HS-5 (cell line): Measurements from ENCODE around the gene PLEKHJ1.

Source experiments
- DNase-seq: peaks from one replicate; pipeline ENCODE4 v3.0.0-alpha.2; 2012; ENCODE audit warnings: low read depth

The PLEKHJ1 gene

DNA sequence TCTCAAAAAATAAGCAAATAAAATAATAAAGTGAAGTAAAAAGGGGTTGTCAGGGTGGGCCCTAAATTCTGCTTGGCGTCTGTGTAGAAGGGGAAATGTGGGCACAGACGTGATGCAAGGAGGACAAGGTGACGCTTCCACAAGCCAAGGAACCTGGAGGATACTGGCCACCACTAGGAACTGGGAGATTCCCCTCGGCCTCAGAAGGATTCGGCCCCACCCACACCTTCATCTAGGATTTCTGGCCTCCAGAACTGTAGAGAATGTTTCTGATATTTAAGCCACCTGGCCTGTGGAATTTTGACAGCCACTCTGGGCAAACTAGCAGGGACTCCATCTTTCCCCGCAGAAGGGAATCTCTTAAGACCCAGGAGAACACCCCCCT is 1.1 kb downstream of the PLEKHJ1 start:
- no peak for DNase-seq

DNA sequence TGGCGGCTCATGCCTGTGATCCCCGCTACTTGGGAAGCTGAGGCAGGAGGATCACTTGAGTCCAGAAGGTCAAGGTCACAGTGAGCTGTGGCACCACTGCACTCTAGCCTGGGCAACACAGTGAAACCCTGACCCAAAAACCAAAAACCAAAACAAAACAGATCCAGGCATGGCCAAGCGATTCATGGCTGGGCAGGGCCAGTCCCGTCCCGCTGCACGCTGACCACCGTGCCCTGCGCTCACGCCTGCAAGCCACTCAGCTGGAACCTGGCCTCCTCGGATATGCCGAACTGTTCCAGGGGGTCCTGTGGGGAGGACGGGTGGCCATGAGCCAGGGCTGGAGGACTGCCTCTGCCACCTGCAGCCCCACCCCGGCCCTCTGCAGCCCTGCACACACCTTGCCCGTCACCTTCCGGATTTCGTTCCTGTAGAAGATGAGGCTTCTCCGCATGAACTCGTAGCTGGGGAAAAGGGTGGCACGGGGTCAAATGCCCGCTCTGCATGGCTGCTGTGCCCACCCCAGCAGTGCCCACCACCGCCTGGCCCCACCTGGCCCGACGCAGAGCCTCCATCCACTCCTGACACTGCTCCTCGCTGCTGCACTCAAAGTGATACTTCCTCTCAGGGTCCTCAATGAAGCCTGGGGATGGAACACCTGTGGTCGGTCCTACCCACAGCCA is 2.4 kb downstream of the PLEKHJ1 start:
- no peak for DNase-seq

DNA sequence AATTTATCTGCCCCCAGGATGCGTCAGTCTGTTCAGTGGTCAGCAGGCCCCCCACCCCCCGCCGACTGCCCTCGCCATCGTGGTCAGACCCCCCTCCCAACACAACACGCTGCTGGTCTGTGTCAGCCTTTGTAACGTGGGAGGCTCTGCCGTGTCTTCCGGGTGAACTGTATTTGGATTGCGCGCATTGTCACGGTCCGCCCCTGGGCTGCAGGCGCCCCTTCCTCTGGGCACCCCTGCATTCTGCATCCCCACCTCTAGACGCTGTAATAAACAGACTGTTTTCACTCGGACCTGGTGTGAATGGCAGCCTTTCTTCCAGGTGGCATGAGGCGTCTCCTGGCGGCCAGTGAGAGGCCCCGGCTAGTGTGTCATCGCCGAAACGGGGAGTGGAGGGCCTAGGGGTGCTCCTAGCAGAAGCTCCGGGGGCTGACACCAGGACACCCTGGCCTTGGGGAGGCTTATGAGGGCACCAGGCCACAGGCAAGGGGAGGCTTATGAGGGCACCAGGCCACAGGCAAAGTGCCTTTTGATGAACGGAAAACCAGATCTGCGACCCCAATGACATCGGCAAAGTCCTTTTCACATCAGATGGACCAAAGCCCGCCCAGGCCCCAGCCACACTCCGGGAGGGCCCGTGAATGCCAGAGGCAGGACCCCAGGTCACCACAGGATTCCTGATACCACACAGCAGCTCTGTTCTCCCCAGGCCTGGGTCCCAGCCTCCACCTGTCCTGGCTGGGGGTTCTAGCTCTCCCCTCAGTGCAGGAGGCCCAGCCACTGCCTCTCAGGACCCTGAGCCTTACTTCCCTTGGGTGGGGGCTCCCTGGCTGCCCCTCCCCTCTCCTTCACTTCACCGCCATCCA is 3.6 kb downstream of the PLEKHJ1 start:
- no peak for DNase-seq

DNA sequence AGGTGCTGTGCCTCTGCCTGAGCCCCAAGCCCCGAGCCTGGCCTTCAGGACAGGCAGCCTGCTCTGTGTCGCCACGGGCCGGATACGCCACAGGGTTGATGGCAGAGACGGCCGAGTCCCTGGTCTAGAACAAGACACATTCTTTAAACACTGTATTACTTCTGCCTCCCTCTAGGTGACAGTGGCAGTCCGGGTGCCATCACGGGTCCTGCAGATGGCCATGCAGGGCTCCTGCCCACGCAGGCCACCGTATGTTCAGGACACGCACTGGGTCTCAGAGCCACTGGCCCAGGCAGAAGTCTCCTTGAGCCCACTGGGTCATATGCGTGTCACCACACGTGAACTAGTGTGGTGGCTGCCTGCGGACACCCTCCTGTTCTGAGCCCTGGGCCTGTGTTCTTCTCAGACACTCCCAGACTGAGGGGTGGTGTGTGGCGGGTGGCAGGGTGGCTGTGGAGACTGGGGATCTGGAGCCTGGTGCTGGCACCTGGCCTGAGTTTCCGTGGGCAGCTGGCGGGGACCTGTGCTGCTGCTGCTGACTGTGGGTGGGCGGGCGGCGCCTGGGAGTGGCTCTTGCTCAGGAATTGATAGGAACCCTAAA is 4.4 kb downstream of the PLEKHJ1 start:
- no peak for DNase-seq

DNA sequence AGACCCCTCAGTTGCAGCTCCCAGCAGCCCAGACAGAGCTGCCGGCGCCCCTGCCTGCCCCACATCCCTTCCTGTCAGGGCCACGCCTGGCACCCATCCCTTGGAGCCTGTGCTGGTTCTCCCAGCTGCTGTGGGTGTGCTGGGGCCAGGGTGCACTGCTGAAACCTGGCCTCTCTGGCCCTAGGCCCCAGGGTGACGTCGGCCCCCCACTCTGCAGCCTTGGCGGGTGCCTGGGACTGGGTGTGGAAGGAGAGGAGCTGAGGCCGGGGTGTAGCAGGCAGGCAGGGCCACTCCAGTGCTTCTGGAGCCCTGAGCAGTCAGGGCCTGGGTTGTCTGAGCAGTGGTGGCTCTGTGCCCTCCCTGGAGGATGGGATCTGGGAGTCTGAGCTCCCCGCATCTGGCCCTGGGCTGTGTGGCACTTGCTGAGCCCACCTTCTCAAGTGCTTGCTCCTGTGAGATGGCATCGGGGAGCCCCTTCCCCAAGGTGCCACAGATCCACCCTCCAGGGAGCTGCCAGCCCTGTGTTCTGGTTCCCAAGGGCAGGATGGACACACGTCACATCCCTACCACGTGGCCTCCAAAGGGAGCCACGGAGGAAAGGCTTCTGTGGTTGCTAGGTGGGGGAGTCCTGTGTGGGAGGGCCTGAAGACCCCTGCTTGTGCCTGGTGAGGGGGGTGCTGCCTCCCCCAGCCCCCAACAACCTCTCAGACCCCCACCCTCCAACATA is 5.2 kb downstream of the PLEKHJ1 start:
- no peak for DNase-seq

DNA sequence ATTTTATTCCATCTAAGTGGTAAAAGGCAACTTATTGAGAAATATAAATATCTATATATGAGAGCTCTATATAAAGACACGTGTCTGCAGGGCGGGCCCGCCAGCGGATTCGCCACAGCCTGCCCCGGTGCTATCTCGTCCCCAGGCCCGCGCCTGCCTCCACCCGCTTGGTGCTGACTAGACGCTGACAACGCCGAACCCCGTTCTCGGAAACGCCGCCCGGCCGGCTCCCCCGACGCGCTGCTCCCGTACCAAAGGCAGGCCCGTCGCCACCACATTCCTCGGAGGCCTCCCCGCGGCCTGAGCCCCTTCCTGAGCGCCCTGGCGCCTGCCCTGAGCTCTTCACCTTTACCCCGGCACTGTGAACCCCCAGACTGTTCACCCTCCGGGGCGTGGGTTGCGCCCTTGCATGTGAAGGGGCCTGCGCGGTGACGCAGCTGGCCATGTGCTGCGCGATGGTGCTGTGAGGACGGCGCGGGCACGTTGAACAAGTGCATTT is 6.0 kb downstream of the PLEKHJ1 start:
- no peak for DNase-seq

DNA sequence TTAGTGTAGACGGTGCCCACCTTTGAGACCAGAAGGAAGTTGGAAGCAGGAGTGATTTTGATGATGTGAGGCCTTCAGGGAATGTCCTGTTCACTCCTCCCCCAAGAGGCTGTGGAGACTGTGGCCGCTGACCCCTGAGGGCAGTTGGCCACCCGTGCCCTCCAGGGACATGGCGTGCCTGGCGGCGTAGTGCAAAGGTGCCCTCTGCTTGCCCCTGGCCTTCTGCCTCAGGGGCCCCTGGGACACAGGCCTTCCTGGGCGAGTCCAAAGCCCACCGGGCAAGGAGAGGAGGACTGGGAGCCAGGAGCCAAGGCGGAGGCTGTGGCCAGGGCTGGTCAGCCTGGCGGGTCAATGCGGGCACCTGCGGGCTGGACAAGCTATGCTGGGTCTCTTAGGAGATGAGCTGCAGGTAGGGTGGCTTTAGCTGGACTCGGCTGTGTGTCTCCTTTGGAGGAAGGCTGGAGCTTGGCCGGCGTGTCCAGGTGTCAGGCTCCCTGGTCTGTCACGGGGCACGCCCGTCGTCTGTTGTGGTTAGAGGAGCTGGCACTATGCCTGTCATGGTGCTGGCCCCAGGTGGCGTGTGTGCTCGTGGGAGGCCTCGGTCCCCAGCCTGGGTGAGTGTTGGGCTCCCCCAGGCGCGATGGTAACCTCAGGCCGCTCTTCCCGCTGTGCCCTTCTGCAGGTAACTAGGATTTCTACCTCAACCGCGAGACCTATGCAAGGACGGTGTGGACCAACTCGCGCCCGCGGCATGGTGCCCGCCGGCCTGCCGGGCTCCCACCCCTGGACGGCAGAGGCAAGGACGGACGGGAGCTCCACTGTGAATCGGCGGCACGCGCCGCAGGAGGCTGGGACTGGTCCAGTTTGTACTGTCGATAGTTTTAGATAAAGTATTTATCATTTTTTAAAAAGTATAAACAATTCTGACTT is 6.8 kb downstream of the PLEKHJ1 start:
- no peak for DNase-seq

DNA sequence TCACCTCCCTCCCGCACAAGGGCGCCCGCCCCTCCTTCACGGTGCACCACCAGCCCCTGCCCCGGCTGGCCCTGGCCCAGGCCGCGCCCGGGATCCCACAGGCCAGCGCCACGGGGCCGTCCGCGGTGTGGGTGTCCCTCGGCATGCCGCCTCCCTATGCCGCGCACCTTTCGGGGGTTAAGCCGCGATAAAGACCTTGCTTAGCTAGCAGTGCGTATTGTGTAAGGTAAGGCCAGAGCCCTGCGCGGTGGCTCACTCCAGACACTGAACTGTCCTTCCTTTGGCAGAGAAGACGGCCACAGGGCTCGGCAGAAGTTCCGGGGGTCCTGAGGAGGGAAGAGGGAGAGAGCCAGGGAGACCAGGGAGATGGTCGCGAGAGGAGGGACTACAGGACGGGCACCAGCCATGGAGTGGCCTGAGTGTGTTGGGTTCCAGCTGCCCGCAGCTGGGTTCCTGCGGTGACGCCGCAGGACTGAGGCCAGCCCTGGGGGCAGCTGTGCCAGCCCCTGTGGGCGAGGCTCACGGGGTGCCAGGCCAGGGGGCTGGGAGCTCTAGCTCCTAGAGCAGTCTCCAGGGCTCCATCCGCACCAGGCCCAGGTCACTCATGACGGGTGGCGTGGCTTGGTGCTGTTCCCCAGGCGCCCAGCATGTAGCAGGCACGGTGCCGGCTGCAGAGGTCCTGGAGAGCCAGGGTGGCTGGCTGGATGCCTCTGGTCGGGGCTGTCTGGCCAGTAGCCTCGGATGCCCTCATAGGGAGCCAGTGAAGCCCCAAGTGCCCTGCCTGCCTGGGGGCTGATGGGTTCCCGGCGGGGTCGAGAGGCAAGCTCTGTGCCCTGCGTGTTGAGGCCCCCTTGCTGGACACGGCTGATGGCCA is 7.7 kb downstream of the PLEKHJ1 start:
- no peak for DNase-seq

DNA sequence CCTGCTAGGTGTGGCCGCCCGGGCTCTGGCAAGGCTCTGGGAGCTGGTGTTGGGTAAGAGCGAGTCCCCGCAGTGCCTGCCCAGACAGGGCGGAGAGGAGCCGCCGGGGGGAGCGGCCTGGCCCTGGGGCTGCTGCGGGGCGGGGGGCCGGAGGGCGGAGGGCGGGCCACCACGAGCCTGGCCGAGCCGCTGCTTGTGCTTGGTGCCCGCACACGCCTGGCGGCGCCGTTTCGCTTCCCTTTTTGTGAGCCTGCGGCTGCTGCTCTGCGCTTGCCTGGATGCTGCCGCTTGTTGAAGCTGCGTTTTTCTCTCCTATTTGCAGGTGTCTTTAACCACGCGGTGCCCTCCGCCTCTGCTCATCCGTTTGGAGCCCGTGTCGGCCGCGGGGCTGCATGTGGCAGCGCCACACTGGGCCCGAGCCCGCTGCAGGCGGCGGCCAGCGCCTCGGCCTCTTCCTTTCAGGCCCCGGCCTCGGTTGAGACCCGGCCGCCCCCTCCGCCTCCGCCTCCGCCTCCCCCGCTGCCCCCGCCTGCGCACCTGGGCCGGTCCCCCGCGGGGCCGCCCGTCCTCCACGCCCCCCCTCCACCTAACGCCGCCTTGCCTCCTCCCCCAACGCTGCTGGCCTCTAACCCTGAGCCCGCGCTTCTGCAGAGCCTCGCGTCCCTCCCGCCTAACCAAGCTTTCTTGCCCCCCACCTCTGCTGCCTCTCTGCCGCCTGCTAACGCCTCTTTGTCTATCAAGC is 8.5 kb downstream of the PLEKHJ1 start:
- no peak for DNase-seq

DNA sequence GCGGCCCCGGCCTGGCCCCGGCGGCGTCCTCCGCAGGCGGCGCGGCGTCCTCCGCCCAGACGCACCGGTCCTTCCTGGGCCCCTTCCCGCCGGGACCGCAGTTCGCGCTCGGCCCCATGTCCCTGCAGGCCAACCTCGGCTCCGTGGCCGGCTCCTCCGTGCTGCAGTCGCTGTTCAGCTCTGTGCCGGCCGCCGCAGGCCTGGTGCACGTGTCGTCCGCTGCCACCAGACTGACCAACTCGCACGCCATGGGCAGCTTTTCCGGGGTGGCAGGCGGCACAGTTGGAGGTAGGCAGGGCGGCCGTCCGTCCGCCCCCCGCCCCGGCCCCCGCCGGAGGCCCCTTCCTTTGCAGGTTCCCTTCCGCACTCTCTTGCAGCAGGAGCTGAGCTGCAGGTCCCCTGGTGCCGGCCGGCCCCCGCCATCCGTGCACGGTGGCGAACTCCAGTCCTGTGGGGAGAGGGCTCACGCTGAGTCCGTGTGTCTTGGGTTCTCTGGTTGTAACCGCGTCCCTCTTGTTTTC is 9.2 kb downstream of the PLEKHJ1 start:
- DNase-seq, result no peak

DNA sequence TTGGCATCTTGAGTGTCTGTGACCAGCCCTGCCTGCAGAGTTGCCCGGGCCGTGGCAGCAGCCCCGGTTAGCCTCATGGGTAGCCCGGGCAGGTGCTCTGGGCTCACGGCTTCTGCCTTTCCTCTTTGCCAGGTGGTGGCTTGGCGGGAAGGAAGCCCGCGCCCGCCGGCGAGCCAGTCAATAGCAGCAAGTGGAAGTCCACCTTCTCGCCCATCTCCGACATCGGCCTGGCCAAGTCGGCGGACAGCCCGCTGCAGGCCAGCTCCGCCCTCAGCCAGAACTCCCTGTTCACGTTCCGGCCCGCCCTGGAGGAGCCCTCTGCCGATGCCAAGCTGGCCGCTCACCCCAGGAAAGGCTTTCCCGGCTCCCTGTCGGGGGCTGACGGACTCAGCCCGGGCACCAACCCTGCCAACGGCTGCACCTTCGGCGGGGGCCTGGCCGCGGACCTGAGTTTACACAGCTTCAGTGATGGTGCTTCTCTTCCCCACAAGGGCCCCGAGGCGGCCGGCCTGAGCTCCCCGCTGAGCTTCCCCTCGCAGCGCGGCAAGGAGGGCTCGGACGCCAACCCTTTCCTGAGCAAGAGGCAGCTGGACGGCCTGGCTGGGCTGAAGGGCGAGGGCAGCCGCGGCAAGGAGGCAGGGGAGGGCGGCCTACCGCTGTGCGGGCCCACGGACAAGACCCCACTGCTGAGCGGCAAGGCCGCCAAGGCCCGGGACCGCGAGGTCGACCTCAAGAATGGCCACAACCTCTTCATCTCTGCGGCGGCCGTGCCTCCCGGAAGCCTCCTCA is 9.9 kb downstream of the PLEKHJ1 start:
- DNase-seq, result no peak

DNA sequence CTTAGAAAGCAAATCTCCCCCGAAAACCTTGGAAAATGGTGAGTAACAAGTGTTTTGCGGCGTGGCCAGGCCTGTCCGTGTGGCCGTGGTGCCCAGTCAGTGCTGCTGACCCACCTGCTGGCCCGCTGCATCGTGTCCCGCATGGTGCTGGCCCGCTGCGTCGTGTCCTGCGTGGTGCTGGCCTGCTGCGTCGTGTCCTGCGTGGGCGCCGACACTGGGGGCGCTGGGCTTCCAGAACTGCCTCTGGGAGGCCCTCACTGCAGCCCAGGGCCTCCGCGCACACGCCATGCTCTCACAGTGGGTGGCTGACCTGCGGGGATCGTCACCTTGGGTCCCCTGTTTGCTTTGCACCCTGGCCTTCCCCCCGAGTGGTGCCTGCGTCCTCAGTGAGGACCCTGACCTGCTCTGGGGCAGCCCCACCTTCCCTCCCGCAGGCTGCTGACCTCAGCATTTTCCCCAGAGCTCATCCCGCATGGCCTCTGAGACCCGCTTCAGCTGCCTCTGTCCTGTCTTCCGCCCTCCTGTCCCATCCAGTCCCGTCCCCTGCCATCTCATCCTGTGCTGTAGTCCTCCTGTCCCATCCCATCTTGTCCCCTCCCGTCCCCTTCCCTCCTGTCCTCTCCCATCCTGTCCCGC is 10.6 kb downstream of the PLEKHJ1 start:
- DNase-seq, result no peak

DNA sequence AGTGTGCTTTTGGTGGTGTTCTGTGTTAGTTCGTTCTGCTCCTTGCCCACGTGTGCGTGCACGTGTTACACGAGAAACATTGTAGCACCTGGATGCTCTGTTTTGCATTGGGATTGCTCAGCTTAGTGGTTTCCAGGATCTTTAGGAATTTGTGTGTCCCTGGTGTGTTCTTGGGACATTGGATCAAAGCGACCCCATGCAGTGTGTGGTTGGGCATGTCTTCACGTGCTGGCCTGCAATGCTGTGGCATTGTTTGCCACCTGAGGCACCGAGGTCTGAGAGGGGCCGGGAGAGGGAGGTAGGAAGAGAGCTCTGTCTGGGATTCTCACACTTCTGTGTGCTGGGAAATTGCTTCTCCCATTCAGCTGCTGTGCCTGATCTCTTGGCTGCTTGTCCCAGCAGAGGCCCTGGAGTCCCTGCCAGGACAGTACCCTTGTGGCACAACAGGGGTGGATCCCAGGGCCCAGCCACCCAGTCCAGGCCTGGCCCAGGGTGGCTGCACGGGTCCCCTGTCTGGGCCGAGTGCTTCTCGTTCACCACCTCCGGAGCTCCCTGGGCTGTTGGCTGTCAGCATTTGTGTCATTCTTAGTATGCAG is 11.3 kb downstream of the PLEKHJ1 start:
- DNase-seq, result no peak

DNA sequence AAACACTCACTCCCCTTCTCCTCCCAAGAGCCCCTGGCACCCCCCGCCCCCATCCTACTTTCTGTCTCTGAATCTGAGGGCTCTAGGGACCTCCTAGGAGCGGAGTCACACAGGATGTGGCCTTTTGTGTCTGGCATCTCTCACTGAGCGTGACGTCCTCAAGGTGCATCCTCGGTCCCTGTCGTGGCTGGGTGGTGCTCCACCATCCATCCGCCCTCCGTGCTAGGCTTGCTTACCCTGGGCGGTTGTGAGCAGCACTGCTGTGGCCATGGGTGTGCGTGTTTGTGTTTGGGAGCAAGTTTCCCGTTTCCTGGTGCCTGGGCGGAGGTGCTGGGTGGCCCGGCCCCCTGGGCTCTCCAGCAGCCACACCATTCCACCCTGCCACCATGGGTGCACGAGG is 12.2 kb downstream of the PLEKHJ1 start:
- DNase-seq, result no peak

DNA sequence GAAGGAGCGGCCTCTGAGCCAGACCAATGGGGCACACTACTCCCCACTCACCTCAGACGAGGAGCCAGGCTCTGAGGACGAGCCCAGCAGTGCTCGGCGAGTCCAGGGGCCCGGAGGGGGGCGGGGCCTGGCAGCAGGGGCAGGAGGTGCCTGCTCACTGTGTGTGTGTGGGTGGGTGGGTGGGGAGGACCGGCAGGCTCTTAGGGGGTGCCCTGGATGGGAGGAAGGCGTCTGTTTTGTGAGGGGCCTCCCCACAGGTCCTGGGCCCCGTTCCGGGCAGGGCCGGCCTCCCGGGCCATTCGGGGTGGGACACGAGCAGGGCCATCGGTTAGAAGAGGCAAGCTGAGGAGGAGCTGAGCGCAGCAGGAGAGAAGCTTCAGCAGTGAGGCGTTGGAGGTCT is 12.7 kb downstream of the PLEKHJ1 start:
- DNase-seq, result no peak

DNA sequence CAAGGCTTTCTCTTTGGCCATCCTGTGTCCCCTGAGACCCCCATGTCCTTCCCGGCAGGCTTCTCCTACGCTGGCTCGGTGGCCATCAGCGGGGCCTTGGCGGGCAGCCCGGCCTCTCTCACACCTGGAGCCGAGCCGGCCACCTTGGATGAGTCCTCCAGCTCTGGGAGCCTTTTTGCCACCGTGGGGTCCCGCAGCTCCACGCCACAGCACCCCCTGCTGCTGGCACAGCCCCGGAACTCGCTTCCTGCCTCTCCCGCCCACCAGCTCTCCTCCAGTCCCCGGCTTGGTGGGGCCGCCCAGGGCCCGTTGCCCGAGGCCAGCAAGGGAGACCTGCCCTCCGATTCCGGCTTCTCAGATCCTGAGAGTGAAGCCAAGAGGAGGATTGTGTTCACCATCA is 14.2 kb downstream of the PLEKHJ1 start:
- no peak for DNase-seq

DNA sequence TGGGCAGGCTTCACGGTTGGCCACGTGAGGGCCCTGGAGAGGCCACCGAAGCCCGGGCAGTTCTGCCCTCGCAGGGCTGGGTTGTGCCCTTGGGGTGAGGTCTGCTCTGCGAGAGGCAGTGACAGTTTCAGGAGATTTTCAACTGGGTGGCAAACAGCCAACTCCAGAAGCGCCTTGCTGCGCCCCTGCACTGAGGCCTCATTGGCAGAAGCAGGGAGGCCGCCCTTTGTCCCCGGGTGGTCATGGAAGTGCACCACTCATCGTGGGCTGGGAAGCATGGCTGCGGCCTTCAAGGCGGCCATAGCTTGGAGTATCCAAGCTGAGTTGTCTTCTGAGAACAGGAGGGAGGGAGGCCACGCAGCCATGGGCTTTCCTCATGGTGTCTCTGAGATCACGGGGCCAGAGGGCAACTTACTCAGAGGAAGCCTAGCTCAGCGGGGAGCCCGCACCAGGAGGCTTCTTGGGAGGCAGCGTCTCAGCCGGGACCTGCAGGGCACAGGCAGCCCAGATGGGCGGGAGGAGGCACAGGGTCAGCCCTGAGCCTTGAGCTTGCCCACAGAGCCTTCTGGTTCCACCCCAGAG is 14.8 kb downstream of the PLEKHJ1 start:
- DNase-seq, result no peak
